ENCODE measurements around the gene DTX3L.

Gene DTX3L

DNA sequence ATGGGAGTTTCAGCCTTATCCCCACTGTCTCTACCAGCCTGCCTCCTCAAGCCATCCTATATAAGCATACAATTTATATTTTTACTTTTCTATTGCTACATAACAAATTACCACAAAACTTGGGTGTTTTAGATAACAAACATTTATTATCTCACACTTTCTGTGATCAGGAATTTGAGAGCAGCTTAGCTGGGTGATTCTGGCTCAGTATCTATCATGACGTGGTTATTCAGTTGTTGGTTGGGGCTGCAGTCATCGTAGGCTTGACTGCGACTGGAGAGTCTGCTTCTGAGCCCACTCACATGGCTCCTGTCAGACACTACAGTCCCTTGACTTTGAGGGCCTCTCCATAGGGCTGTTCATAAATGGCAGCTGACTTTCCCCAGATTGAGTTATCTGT is 34.0 kb downstream of the DTX3L start:
- no peak overlapping the region for H3K4me3 ChIP-seq (ENCODE audit: insufficient read depth, low read depth, low read length)
- no peaks in the 10 kb centered on the region for H3K9me3 ChIP-seq (ENCODE audit: control insufficient read depth, low read length)
- 92 to 95% methylated on average over 3 of the region's 3 CpGs for WGBS, 2 experiments
- no peaks in the 10 kb centered on the region for H3K4me1 ChIP-seq (ENCODE audit: control insufficient read depth, insufficient read depth, low read length)
- H3K36me3 ChIP-seq (ENCODE audit: control insufficient read depth, insufficient read depth, low read length): no peaks in the 10 kb centered on the region
- H3K27ac ChIP-seq (ENCODE audit: insufficient read depth, low read depth, low read length, poor library complexity, severe bottlenecking): no peak overlapping the region
- H3K27me3 ChIP-seq (ENCODE audit: control insufficient read depth, insufficient read depth, low read length, poor library complexity, severe bottlenecking): no peaks in the 10 kb centered on the region

DNA sequence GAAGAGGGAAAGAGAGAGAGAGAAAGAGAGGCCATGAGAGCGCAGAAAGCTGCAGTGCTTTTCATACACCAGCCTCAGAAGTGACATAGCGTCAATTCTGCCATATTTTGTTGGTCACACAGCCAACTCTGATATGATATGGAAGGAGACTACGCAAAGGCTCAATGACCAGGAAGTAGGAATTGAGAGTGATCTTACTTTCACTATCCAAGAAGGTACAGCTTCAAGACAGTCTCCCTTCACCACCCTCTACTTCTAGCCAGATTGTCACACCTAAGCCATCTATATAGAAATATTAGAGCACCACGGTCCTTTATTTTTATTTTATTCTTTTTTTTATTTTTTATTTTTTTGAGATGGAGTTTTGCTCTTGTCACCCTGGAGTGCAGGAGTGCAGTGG is 34.4 kb downstream of the DTX3L start:
- no peaks in the 10 kb centered on the region for H3K27me3 ChIP-seq (ENCODE audit: control insufficient read depth, insufficient read depth, low read length, poor library complexity, severe bottlenecking)
- no peaks in the 10 kb centered on the region for H3K36me3 ChIP-seq (ENCODE audit: control insufficient read depth, insufficient read depth, low read length)
- no peak overlapping the region for H3K27ac ChIP-seq (ENCODE audit: insufficient read depth, low read depth, low read length, poor library complexity, severe bottlenecking)
- no peaks in the 10 kb centered on the region for H3K9me3 ChIP-seq (ENCODE audit: control insufficient read depth, low read length)
- H3K4me1 ChIP-seq (ENCODE audit: control insufficient read depth, insufficient read depth, low read length): no peaks in the 10 kb centered on the region
- 95 to 98% methylated on average over 3 of the region's 4 CpGs for WGBS, 2 experiments
- no peak overlapping the region for H3K4me3 ChIP-seq (ENCODE audit: insufficient read depth, low read depth, low read length)

DNA sequence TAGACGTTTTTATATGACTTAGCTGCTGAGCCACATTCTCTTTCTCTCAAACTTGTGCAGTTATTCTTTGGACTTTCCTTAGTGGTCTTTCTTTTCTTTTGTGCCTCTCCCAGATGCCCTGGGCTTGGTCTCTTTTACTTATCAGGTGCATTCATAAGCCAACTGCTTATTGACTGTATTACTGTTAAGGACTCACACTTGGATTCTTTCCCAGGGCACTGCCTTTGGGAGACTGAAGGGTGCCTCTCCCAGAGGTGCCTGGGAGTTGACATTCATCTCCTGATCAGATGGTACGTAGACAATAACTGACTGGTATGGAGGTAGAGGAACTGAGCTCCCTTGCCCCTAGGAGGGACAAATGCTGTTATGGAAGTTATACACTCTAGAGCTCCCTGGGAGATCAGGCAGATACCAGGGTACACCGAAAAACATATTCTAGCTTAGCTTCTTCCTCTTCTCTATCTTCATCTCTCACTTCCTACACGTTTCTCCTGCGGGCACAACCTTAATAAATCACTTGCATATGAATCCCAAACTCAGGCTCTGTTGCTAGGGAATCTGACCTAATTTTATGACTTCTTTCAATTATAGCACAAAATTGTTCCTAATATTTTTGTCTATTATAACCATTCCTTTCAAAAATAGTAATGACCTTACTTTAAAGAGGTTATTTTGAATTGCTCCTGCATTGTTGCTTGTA is 38.0 kb downstream of the DTX3L start:
- no peaks in the 10 kb centered on the region for H3K27me3 ChIP-seq (ENCODE audit: control insufficient read depth, insufficient read depth, low read length, poor library complexity, severe bottlenecking)
- H3K36me3 ChIP-seq (ENCODE audit: control insufficient read depth, insufficient read depth, low read length): no peaks in the 10 kb centered on the region
- no peaks in the 10 kb centered on the region for H3K9me3 ChIP-seq (ENCODE audit: control insufficient read depth, low read length)
- no peaks in the 10 kb centered on the region for H3K4me1 ChIP-seq (ENCODE audit: control insufficient read depth, insufficient read depth, low read length)
- 90 to 96% methylated on average over 5 of the region's 5 CpGs for WGBS, 2 experiments
- H3K27ac ChIP-seq (ENCODE audit: insufficient read depth, low read depth, low read length, poor library complexity, severe bottlenecking): no peak overlapping the region
- H3K4me3 ChIP-seq (ENCODE audit: insufficient read depth, low read depth, low read length): no peak overlapping the region

DNA sequence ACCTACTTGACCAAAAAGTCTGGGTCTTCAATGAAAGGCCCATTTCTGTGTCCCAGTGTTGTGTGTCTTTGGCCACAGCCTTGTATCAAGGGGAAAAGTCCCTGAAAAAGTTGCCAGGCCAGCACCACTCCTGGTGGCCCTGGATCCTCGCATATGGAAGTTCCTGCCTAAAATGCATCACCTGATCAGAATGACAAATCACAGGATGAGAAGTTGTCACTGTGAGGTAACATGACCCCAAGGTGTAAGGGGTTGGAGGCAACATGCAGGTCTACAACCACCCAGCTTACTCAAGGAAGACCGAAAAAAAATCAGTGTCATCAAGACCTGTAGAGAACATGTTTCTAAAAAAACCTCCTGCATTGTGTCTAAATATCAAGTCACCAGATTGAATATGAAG is 38.9 kb downstream of the DTX3L start:
- Histone ChIP-seq H3K4me3 (ENCODE audit: insufficient read depth, low read depth, low read length) (no peak overlapping the region), H3K27ac (ENCODE audit: insufficient read depth, low read depth, low read length, poor library complexity, severe bottlenecking) (no peak overlapping the region), H3K27me3 (ENCODE audit: control insufficient read depth, insufficient read depth, low read length, poor library complexity, severe bottlenecking) (no peaks in the 10 kb centered on the region), H3K36me3 (ENCODE audit: control insufficient read depth, insufficient read depth, low read length) (no peaks in the 10 kb centered on the region), H3K4me1 (ENCODE audit: control insufficient read depth, insufficient read depth, low read length) (no peaks in the 10 kb centered on the region), H3K9me3 (ENCODE audit: control insufficient read depth, low read length) (no peaks in the 10 kb centered on the region)
- WGBS, 2 experiments: 81 to 91% methylated on average over 2 of the region's 2 CpGs

DNA sequence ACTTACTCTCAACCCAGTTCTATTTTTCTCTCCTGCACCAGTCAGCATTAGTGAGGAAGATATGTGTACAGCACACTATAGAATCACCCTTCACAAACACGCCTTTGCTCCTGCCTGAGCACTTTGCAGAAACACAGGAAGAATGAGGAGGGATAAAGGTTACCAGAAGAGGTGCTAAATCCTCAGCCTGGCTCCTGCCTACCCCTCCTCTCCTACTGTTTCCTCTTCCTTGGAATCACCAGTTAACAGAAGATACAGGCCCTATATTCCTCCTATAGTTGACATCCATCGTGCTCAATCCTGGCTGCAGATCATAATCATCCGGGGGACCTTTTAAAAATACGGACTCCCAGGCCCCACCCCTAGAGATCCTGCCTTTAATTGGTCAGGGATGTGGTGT is 42.2 kb downstream of the DTX3L start:
- H3K4me3 ChIP-seq (ENCODE audit: insufficient read depth, low read depth, low read length): no peak overlapping the region
- 89 to 93% methylated on average over 4 of the region's 4 CpGs for WGBS, 2 experiments

DNA sequence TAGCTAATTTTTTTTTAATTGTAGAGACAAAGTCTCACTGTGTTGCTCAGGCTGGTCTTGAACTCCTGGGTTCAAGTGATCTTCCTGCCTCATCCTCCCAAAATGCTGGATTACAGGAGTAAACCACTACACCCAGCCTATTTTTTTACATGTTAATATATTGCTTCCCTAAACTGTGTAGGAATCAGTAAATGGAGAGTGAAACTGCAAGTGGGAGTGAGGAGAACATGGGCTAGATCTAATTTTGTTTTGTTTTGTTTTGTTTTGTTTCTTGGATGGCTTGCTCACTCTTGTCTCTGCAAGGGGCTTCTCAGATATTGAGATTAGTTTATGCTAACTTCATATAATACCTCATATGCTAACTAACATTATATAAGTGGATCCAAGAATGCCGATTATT is 44.8 kb downstream of the DTX3L start:
- Histone ChIP-seq H3K9me3 (ENCODE audit: control insufficient read depth, low read length) (no peaks in the 10 kb centered on the region), H3K4me3 (ENCODE audit: insufficient read depth, low read depth, low read length) (no peak overlapping the region), H3K4me1 (ENCODE audit: control insufficient read depth, insufficient read depth, low read length) (no peaks in the 10 kb centered on the region), H3K27ac (ENCODE audit: insufficient read depth, low read depth, low read length, poor library complexity, severe bottlenecking) (no peak overlapping the region), H3K27me3 (ENCODE audit: control insufficient read depth, insufficient read depth, low read length, poor library complexity, severe bottlenecking) (no peaks in the 10 kb centered on the region), H3K36me3 (ENCODE audit: control insufficient read depth, insufficient read depth, low read length) (no peaks in the 10 kb centered on the region)
- WGBS, 2 experiments: 100% methylated on average over 1 of the region's 1 CpG; no CpG with 5 or more reads in 1 of the 2 experiments

More for the DNA sequence above, 42.2 kb downstream of the DTX3L start:
- Histone ChIP-seq H3K9me3 (ENCODE audit: control insufficient read depth, low read length) (no peaks in the 10 kb centered on the region), H3K27ac (ENCODE audit: insufficient read depth, low read depth, low read length, poor library complexity, severe bottlenecking) (no peak overlapping the region), H3K4me1 (ENCODE audit: control insufficient read depth, insufficient read depth, low read length) (no peaks in the 10 kb centered on the region), H3K27me3 (ENCODE audit: control insufficient read depth, insufficient read depth, low read length, poor library complexity, severe bottlenecking) (no peaks in the 10 kb centered on the region), H3K36me3 (ENCODE audit: control insufficient read depth, insufficient read depth, low read length) (no peaks in the 10 kb centered on the region)

DNA sequence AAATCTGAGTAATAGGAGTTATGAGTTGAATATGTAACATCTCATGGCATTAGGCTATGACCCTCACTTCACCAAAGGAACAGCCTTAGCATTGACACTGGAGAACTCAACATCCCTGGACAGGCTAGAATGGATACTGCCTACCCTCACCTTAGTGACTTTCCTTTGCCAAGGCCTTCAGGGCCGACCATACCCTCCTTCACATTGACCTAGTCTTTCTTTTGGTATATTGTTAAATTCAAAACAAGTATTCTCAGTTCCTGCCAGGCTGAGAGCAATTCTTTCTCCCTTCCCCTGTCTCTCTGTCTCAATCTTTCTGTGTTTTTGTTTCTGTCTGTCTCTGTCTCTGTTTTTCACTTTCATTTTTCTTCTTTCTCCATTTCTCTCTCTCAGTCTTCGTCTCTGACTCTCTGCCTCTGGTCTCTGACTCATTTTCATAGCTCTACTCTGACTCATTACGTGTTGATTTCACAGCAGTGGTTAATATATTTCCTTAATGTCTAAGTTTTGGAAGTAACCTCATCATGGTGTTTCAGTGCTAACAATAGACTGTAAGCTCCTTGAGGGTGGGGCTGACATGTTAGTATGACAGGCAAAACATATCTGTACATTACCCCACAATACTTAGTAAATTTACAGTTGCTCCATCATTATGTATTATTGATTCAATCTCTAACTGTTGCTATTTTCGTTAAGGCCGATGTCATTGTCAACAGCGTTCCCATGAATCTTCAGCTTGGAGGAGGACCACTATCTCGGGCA is 45.8 kb downstream of the DTX3L start:
- Histone ChIP-seq H3K27me3 (ENCODE audit: control insufficient read depth, insufficient read depth, low read length, poor library complexity, severe bottlenecking) (no peaks in the 10 kb centered on the region), H3K36me3 (ENCODE audit: control insufficient read depth, insufficient read depth, low read length) (no peaks in the 10 kb centered on the region), H3K4me1 (ENCODE audit: control insufficient read depth, insufficient read depth, low read length) (no peaks in the 10 kb centered on the region), H3K9me3 (ENCODE audit: control insufficient read depth, low read length) (no peaks in the 10 kb centered on the region), H3K4me3 (ENCODE audit: insufficient read depth, low read depth, low read length) (no peak overlapping the region), H3K27ac (ENCODE audit: insufficient read depth, low read depth, low read length, poor library complexity, severe bottlenecking) (no peak overlapping the region)
- WGBS, 2 experiments: 94 to 96% methylated on average over 7 of the region's 7 CpGs

DNA sequence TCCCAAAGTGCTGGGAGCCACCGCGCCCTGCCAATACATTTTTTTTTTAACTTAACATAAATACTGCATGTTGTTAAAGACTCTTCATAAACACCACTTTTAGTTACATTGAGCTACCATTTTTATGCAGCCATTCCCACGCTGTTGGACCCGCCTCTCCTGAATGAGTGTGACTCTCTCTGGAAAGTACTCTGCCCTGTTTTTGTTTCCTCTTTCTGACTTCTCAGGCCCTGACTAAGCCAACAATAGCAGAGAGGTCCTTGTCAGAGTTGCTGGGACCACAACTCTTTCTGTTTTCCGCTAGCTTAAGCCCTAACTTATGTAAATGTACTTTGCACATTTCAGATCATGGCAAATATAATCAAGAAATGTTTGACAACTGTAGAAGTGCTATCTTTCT is 48.6 kb downstream of the DTX3L start:
- Histone ChIP-seq H3K27ac (ENCODE audit: insufficient read depth, low read depth, low read length, poor library complexity, severe bottlenecking) (no peak overlapping the region), H3K27me3 (ENCODE audit: control insufficient read depth, insufficient read depth, low read length, poor library complexity, severe bottlenecking) (no peaks in the 10 kb centered on the region)
- 92% methylated on average over 5 of the region's 5 CpGs for WGBS, 2 experiments

DNA sequence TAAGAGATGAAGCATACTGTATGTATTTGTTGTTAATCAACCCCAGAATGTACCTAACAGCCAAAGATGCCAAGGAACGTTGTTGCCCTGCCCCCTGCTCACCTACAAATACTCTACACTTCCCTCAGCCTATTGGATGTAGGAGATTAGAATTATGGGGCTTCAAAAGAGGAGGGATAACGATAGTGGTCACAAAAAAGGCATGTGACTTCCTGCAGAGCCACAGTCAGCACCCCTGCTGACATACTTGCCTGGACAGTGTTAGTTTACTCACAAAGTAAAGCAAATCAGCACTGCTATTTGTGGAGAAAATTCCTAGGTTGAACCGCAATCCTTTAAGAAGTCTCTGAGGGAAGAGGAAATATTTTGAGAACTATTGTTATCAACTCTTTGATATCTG is 51.2 kb downstream of the DTX3L start:
- Histone ChIP-seq H3K36me3 (ENCODE audit: control insufficient read depth, insufficient read depth, low read length) (no peaks in the 10 kb centered on the region), H3K27me3 (ENCODE audit: control insufficient read depth, insufficient read depth, low read length, poor library complexity, severe bottlenecking) (no peaks in the 10 kb centered on the region), H3K4me1 (ENCODE audit: control insufficient read depth, insufficient read depth, low read length) (peaks cover 9% of the 10 kb centered on the region), H3K27ac (ENCODE audit: insufficient read depth, low read depth, low read length, poor library complexity, severe bottlenecking) (no peak overlapping the region), H3K9me3 (ENCODE audit: control insufficient read depth, low read length) (no peaks in the 10 kb centered on the region), H3K4me3 (ENCODE audit: insufficient read depth, low read depth, low read length) (no peak overlapping the region)
- WGBS, 2 experiments: 20 to 34% methylated on average over 2 of the region's 3 CpGs

More for the DNA sequence above, 48.6 kb downstream of the DTX3L start:
- H3K36me3 ChIP-seq (ENCODE audit: control insufficient read depth, insufficient read depth, low read length): no peaks in the 10 kb centered on the region
- no peak overlapping the region for H3K4me3 ChIP-seq (ENCODE audit: insufficient read depth, low read depth, low read length)
- H3K4me1 ChIP-seq (ENCODE audit: control insufficient read depth, insufficient read depth, low read length): peaks cover 9% of the 10 kb centered on the region
- no peaks in the 10 kb centered on the region for H3K9me3 ChIP-seq (ENCODE audit: control insufficient read depth, low read length)

DNA sequence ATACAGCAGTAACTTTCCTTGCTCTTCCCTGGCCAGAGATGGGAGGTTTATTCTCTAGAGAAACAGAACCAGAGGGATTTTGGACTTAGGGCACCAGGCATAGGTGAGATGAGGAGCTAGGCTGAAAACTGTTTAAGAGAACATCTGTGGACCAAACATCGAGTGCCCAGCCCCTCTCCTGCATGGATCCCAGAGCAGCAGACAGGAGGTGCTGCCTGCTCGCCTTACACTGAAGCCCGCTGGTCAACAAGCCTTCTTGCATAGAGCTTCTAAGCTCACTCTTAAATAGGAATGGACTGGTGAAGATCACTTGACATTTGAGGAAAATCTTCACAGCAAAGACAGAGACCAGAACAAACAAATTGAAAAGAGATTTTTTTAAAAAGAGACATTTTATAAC is 54.5 kb downstream of the DTX3L start:
- Histone ChIP-seq H3K9me3 (ENCODE audit: control insufficient read depth, low read length) (no peaks in the 10 kb centered on the region), H3K4me1 (ENCODE audit: control insufficient read depth, insufficient read depth, low read length) (peaks cover 9% of the 10 kb centered on the region), H3K36me3 (ENCODE audit: control insufficient read depth, insufficient read depth, low read length) (no peaks in the 10 kb centered on the region), H3K27ac (ENCODE audit: insufficient read depth, low read depth, low read length, poor library complexity, severe bottlenecking) (no peak overlapping the region), H3K27me3 (ENCODE audit: control insufficient read depth, insufficient read depth, low read length, poor library complexity, severe bottlenecking) (no peaks in the 10 kb centered on the region), H3K4me3 (ENCODE audit: insufficient read depth, low read depth, low read length) (no peak overlapping the region)
- WGBS, 2 experiments: 76 to 77% methylated on average over 3 of the region's 3 CpGs
